Esophagus muscularis mucosa (tissue), 4 donors: ENCODE data around the gene TXNL4A. TPM values are rescaled to one million over a fixed set of nuclear protein-coding genes. Genes with fewer than 3 reads are reported as not detected.

Experiments used
- DNase-seq: peaks from one replicate; pipeline ENCODE4 v3.0.0-alpha.2; 2017; ENCODE audit errors: extremely low spot score
- H3K27ac ChIP-seq, 4 donors: fragments of 200-600 bp; sonication (generic); replicated peaks in 1 of 4; 1 replicate in 3 of 4; 2 replicates in 1 of 4; pipeline ENCODE4 v1.5.1; 2016 to 2019; ENCODE audit warnings: mild to moderate bottlenecking in 1 of 4
- H3K27me3 ChIP-seq, 4 donors: fragments of 200-600 bp; sonication (generic); one replicate each; pipeline versions ENCODE4 v1.5.1 to v1.6.0; 2016 to 2019
- H3K36me3 ChIP-seq, 4 donors: fragments of 200-600 bp; sonication (generic); one replicate each; pipeline ENCODE4 v1.5.1; 2016 to 2019
- H3K4me1 ChIP-seq, 4 donors: fragments of 200-600 bp; sonication (generic); one replicate each; pipeline ENCODE4 v1.5.1; 2016 to 2019
- H3K4me3 ChIP-seq, 4 donors: fragments of 200-600 bp; sonication (generic); 1 replicate in 2 of 4; 2 replicates in 2 of 4; pipeline ENCODE4 v1.5.1; 2016 to 2019; ENCODE audit warnings: mild to moderate bottlenecking in 4 of 4, moderate library complexity in 1 of 4
- H3K9me3 ChIP-seq, 4 donors: fragments of 200-600 bp; sonication (generic); 1 replicate in 3 of 4; 2 replicates in 1 of 4; pipeline ENCODE4 v1.5.1; 2016 to 2019
- EP300 ChIP-seq: sonication (generic); formaldehyde crosslinking; IDR thresholded peaks from one replicate; pipeline ENCODE4 v1.6.1; 2017; ENCODE audit warnings: antibody characterized with exemption
- POLR2A ChIP-seq: fragments of 450-650 bp; IDR thresholded peaks from one replicate; pipeline ENCODE4 v1.6.1; 2017; ENCODE audit warnings: antibody characterized with exemption, moderate library complexity, mild to moderate bottlenecking, low read depth
- POLR2AphosphoS5 ChIP-seq, 2 donors: sonication (generic); formaldehyde crosslinking; IDR thresholded peaks; one replicate each; pipeline ENCODE4 v1.6.1; 2017; ENCODE audit warnings: antibody characterized with exemption in 2 of 2
- WGBS: methylation state at CpG from one replicate; pipeline ENCODE4 v1.1.5; 2018; 5-methylcytosine and 5-hydroxymethylcytosine counted together
- intact Hi-C: fragments of 100-400 bp; cut with DNase I; formaldehyde crosslinking; loops from one replicate; pipeline ENCODE4 v1.15.1; 2023
- total RNA-seq, 4 donors: library from RNA; depleted of rRNA; stranded (reverse); fragments of >200 nt; gene quantifications; one replicate each; pipeline versions ENCODE4 v1.1.0 to v1.2.1, GENCODE V29; 2016
- TF ChIP-seq, protein P1 (sequence below), 3 experiments: fragments of 200-600 bp in 2 of 3; fragments of 450-650 bp in 1 of 3; sonication (generic) in 2 of 3; IDR thresholded peaks; one replicate each; pipeline ENCODE4 v1.5.1; 2017 to 2019; ENCODE audit warnings: antibody characterized with exemption in 3 of 3, mild to moderate bottlenecking in 2 of 3, moderate library complexity in 1 of 3

The TXNL4A gene
- total RNA-seq, 4 donors from 2014 or later = 21.6 to 44.9 (median 38.9) TPM

DNA sequence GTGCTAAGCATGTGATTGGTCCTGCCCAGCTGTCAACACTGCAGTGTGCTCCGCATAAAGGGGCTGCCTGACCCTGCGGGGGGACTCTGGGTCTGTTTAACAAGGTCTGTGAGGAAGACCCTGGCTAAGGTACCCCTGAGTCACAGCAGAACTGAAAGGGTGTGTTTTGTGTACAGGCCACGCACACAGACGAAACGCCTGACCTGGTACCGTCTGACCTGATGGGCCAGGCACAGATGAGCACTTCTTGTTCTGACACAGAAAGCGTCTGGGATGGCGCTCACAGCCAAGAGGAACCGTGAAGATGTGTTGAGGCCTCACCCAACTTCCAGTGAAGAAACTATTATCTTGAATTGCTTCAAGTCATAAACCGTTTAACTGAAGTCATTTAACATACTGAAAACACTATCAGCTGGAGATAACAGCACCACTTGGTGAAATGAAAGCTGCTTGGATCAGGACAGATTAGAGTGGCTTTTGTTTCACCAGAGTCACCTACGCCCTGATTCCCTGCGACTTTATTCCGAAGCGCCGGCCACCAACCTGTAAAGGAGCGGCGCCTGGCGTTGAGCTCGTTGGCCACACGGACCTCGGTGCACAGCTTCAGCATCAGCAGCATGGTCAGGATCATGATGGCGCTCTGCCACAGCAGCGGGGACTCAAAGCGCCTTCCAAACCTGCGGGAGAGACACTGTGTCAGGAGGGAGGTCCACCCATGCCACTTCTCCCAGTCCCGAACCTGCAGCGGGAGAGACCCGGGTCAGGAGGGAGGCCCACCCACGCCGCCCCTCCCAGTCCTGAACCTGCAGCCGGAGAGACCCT is 45.4 kb downstream of the TXNL4A start:
- H3K9me3 ChIP-seq = no peaks in the 10 kb centered on the region
- intact Hi-C loops = no loop called here
- no peak overlapping the region for H3K4me3 ChIP-seq
- TF ChIP-seq EP300 (no peak), POLR2A (no peak), POLR2AphosphoS5 (IDR thresholded peaks at IDR 0.05) (no peak)
- TF ChIP-seq, protein P1, sequence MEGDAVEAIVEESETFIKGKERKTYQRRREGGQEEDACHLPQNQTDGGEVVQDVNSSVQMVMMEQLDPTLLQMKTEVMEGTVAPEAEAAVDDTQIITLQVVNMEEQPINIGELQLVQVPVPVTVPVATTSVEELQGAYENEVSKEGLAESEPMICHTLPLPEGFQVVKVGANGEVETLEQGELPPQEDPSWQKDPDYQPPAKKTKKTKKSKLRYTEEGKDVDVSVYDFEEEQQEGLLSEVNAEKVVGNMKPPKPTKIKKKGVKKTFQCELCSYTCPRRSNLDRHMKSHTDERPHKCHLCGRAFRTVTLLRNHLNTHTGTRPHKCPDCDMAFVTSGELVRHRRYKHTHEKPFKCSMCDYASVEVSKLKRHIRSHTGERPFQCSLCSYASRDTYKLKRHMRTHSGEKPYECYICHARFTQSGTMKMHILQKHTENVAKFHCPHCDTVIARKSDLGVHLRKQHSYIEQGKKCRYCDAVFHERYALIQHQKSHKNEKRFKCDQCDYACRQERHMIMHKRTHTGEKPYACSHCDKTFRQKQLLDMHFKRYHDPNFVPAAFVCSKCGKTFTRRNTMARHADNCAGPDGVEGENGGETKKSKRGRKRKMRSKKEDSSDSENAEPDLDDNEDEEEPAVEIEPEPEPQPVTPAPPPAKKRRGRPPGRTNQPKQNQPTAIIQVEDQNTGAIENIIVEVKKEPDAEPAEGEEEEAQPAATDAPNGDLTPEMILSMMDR (IDR thresholded peaks at IDR 0.05) = no peak
- no peak overlapping the region for H3K27ac ChIP-seq
- WGBS = 90% methylated on average over 28 of the region's 31 CpGs
- peaks cover 31 to 53% (median 47%) of the 10 kb centered on the region in 4 donors for H3K4me1 ChIP-seq
- DNase-seq = no peak
- H3K36me3 ChIP-seq = peaks cover 22 to 56% (median 39%) of the 10 kb centered on the region in 4 donors
- no peaks in the 10 kb centered on the region for H3K27me3 ChIP-seq

GRCh38 chr18:79942211-79942610 is 46.2 kb downstream of the TXNL4A start:
- intact Hi-C loops = no loop called here
- WGBS = 86% methylated on average over 7 of the region's 7 CpGs
- Histone ChIP-seq H3K4me3 (no peak overlapping the region), H3K27ac (no peak overlapping the region), H3K4me1 (peaks cover 25 to 45% (median 39%) of the 10 kb centered on the region in 4 donors), H3K9me3 (no peaks in the 10 kb centered on the region), H3K36me3 (peaks cover 22 to 56% (median 43%) of the 10 kb centered on the region in 4 donors), H3K27me3 (no peaks in the 10 kb centered on the region)
- no peak for TF ChIP-seq EP300
- TF ChIP-seq POLR2A = no peak
- TF ChIP-seq, protein P1 (IDR thresholded peaks at IDR 0.05) = no peak
- no peak for TF ChIP-seq POLR2AphosphoS5 (IDR thresholded peaks at IDR 0.05)
- DNase-seq = no peak

GRCh38 chr18:79941473-79942119 is 46.8 kb downstream of the TXNL4A start:
- intact Hi-C loops = no loop called here
- DNase-seq = no peak
- TF ChIP-seq, protein P1 (IDR thresholded peaks at IDR 0.05) = no peak
- no peak for TF ChIP-seq POLR2AphosphoS5 (IDR thresholded peaks at IDR 0.05)
- TF ChIP-seq POLR2A = no peak
- no peak for TF ChIP-seq EP300
- no peaks in the 10 kb centered on the region for H3K27me3 ChIP-seq
- WGBS = 97% methylated on average over 4 of the region's 16 CpGs
- H3K9me3 ChIP-seq = no peaks in the 10 kb centered on the region
- peaks cover 25 to 39% (median 33%) of the 10 kb centered on the region in 4 donors for H3K4me1 ChIP-seq
- no peak overlapping the region for H3K4me3 ChIP-seq
- H3K27ac ChIP-seq = no peak overlapping the region
- peaks cover 22 to 60% (median 45%) of the 10 kb centered on the region in 4 donors for H3K36me3 ChIP-seq

GRCh38 chr18:79940814-79941472 is 47.4 kb downstream of the TXNL4A start:
- Histone ChIP-seq H3K27me3 (no peaks in the 10 kb centered on the region), H3K4me1 (peaks cover 25 to 39% (median 31%) of the 10 kb centered on the region in 4 donors), H3K36me3 (peaks cover 22 to 66% (median 45%) of the 10 kb centered on the region in 4 donors), H3K9me3 (no peaks in the 10 kb centered on the region), H3K4me3 (no peak overlapping the region), H3K27ac (no peak overlapping the region)
- no peak for DNase-seq
- intact Hi-C loops = no loop called here
- 85% methylated on average over 12 of the region's 17 CpGs for WGBS
- no peak for TF ChIP-seq EP300
- no peak for TF ChIP-seq POLR2AphosphoS5 (IDR thresholded peaks at IDR 0.05)
- no peak for TF ChIP-seq POLR2A
- TF ChIP-seq, protein P1 (IDR thresholded peaks at IDR 0.05) = no peak
